Measurements from ENCODE around the gene HSPA12A. TPM values are rescaled to one million over a fixed set of nuclear protein-coding genes. Genes with fewer than 3 reads are reported as not detected.

HSPA12A gene
- polyA plus RNA-seq, 1 donor (not counting 4 experiments of a cell fraction or from before 2014, with no cell fraction given): 8.1 TPM

- FAIRE-seq (no peak), DNase-seq (ENCODE audit: low read depth, low spot score) (no peak)
- TF ChIP-seq CTCF (optimal IDR thresholded peaks at IDR 0.05 in 1 of 3, IDR thresholded peaks at IDR 0.05 in 1 of 3, conservative IDR thresholded peaks at IDR 0.05 in 1 of 3; ENCODE audit: extremely low read depth in 1 of 3, insufficient read depth in 2 of 3, low read length in 3 of 3): no peak
- TF ChIP-seq EZH2 (IDR thresholded peaks at IDR 0.05; ENCODE audit: low read length): no peak
- Histone ChIP-seq H4K20me1 (ENCODE audit: control insufficient read depth, extremely low read depth, insufficient read depth, low read length) (no peaks in the 10 kb centered on the region), H3K27ac (ENCODE audit: control insufficient read depth, insufficient read depth, low read length) (no peak overlapping the region), H3K36me3 (ENCODE audit: control insufficient read depth in 2 of 2, extremely low read depth in 1 of 2, insufficient read depth in 2 of 2, low read length in 2 of 2) (no peaks in the 10 kb centered on the region), H3K79me2 (ENCODE audit: control insufficient read depth, insufficient read depth, low read length) (no peaks in the 10 kb centered on the region), H2AFZ (ENCODE audit: control insufficient read depth, low read length) (no peak overlapping the region), H3K4me2 (ENCODE audit: control insufficient read depth, extremely low read depth, insufficient read depth, low read depth, low read length) (no peak overlapping the region), H3K4me1 (ENCODE audit: control insufficient read depth, extremely low read depth, insufficient read depth, low read length) (peaks cover 2% of the 10 kb centered on the region), H3K9ac (ENCODE audit: control insufficient read depth, extremely low read depth, insufficient read depth, low read length) (no peak overlapping the region), H3K9me3 (ENCODE audit: control insufficient read depth, low read depth, low read length) (no peaks in the 10 kb centered on the region), H3K27me3 (ENCODE audit: control insufficient read depth, extremely low read depth, insufficient read depth, low read length) (no peaks in the 10 kb centered on the region), H3K9me1 (ENCODE audit: control insufficient read depth, extremely low read depth, insufficient read depth, low read length) (no peaks in the 10 kb centered on the region), H3K4me3 (ENCODE audit: control insufficient read depth in 2 of 3, extremely low read depth in 1 of 3, insufficient read depth in 2 of 3, low read depth in 1 of 3, low read length in 3 of 3) (no peak overlapping the region)
- dilution Hi-C loops (cut with MboI; ENCODE audit: extremely low pct_ligation_motif_present, low sequenced_read_pairs): no loop called here
Observed at GRCh38 chr10:116672891-116673290, 69.5 kb downstream of the HSPA12A start.

GRCh38 chr10:116671274-116671926 is 71.0 kb downstream of the HSPA12A start:
- dilution Hi-C loops (cut with MboI; ENCODE audit: extremely low pct_ligation_motif_present, low sequenced_read_pairs): no loop called here
- Histone ChIP-seq H3K4me1 (ENCODE audit: control insufficient read depth, extremely low read depth, insufficient read depth, low read length) (peaks cover 2% of the 10 kb centered on the region), H3K27ac (ENCODE audit: control insufficient read depth, insufficient read depth, low read length) (no peak overlapping the region), H3K4me2 (ENCODE audit: control insufficient read depth, extremely low read depth, insufficient read depth, low read depth, low read length) (no peak overlapping the region), H3K4me3 (ENCODE audit: control insufficient read depth in 2 of 3, extremely low read depth in 1 of 3, insufficient read depth in 2 of 3, low read depth in 1 of 3, low read length in 3 of 3) (no peak overlapping the region), H3K79me2 (ENCODE audit: control insufficient read depth, insufficient read depth, low read length) (no peaks in the 10 kb centered on the region), H3K9me3 (ENCODE audit: control insufficient read depth, low read depth, low read length) (no peaks in the 10 kb centered on the region), H3K9me1 (ENCODE audit: control insufficient read depth, extremely low read depth, insufficient read depth, low read length) (no peaks in the 10 kb centered on the region), H2AFZ (ENCODE audit: control insufficient read depth, low read length) (no peak overlapping the region), H3K27me3 (ENCODE audit: control insufficient read depth, extremely low read depth, insufficient read depth, low read length) (no peaks in the 10 kb centered on the region), H3K36me3 (ENCODE audit: control insufficient read depth in 2 of 2, extremely low read depth in 1 of 2, insufficient read depth in 2 of 2, low read length in 2 of 2) (no peaks in the 10 kb centered on the region), H3K9ac (ENCODE audit: control insufficient read depth, extremely low read depth, insufficient read depth, low read length) (no peak overlapping the region), H4K20me1 (ENCODE audit: control insufficient read depth, extremely low read depth, insufficient read depth, low read length) (no peaks in the 10 kb centered on the region)
- TF ChIP-seq CTCF (optimal IDR thresholded peaks at IDR 0.05 in 1 of 3, IDR thresholded peaks at IDR 0.05 in 1 of 3, conservative IDR thresholded peaks at IDR 0.05 in 1 of 3; ENCODE audit: extremely low read depth in 1 of 3, insufficient read depth in 2 of 3, low read length in 3 of 3) (no peak), EZH2 (IDR thresholded peaks at IDR 0.05; ENCODE audit: low read length) (no peak)
- no peak for DNase-seq (ENCODE audit: low read depth, low spot score)
- FAIRE-seq: no peak

Data from keratinocyte (primary cell).